Liver (tissue), 9 donors: ENCODE results near the gene NLGN1. TPM values are rescaled to one million over a fixed set of nuclear protein-coding genes. Genes with fewer than 3 reads are reported as not detected.

Source experiments
- DNase-seq: peaks from one replicate; pipeline ENCODE4 v3.0.0-alpha.2; 2017; ENCODE audit warnings: low spot score
- H3K27ac ChIP-seq, 2 donors: one replicate each; pipeline ENCODE4 v1.7.0; 2013; ENCODE audit warnings: inconsistent platforms in 2 of 2, low read length in 2 of 2, control low read depth in 1 of 2, low read depth in 1 of 2, mild to moderate bottlenecking in 1 of 2
- H3K27me3 ChIP-seq, 4 donors: one replicate each; pipeline versions ENCODE4 v1.6.1 to v1.7.0; 2013; ENCODE audit warnings: low read length in 3 of 4, inconsistent platforms in 1 of 4, mild to moderate bottlenecking in 1 of 4, moderate library complexity in 1 of 4; ENCODE audit not compliant: control insufficient read depth in 4 of 4, insufficient read depth in 4 of 4
- H3K36me3 ChIP-seq, 4 donors: one replicate each; pipeline versions ENCODE4 v1.6.1 to v1.7.0; 2013; ENCODE audit warnings: low read length in 3 of 4, mild to moderate bottlenecking in 3 of 4, low read depth in 1 of 4, moderate library complexity in 1 of 4; ENCODE audit not compliant: control insufficient read depth in 4 of 4, insufficient read depth in 3 of 4
- H3K4me1 ChIP-seq, 4 donors: one replicate each; pipeline versions ENCODE4 v1.6.1 to v1.7.0; 2013; ENCODE audit warnings: low read length in 3 of 4, mild to moderate bottlenecking in 3 of 4, moderate library complexity in 1 of 4; ENCODE audit not compliant: control insufficient read depth in 4 of 4, insufficient read depth in 4 of 4
- H3K4me3 ChIP-seq, 3 donors: one replicate each; pipeline versions ENCODE4 v1.6.1 to v1.7.0; 2013; ENCODE audit warnings: low read length in 3 of 3, control low read depth in 1 of 3, low read depth in 1 of 3, mild to moderate bottlenecking in 1 of 3
- H3K9ac ChIP-seq, 2 donors: one replicate each; pipeline ENCODE4 v1.7.0; 2013; ENCODE audit warnings: low read length in 2 of 2, mild to moderate bottlenecking in 2 of 2, moderate library complexity in 2 of 2, control low read depth in 1 of 2, low read depth in 1 of 2
- H3K9me3 ChIP-seq, 4 donors: one replicate each; pipeline versions ENCODE4 v1.6.1 to v1.7.0; 2013; ENCODE audit warnings: low read length in 3 of 4; ENCODE audit not compliant: control insufficient read depth in 4 of 4
- ATF3 ChIP-seq: IDR thresholded peaks from 2 replicates; pipeline ENCODE4 v1.6.1; 2016; ENCODE audit warnings: antibody characterized with exemption
- CTCF ChIP-seq: fragments of 150-350 bp; IDR thresholded peaks from 2 replicates; pipeline ENCODE4 v1.5.1; 2017; ENCODE audit warnings: improper control_type of control experiment, low read depth, low read length; ENCODE audit not compliant: missing input control
- EGR1 ChIP-seq, 2 donors: IDR thresholded peaks; 2 replicates each; pipeline ENCODE4 v1.6.1; 2016 to 2018; ENCODE audit warnings: antibody characterized with exemption in 2 of 2, low read depth in 2 of 2
- FOXA1 ChIP-seq: IDR thresholded peaks from 2 replicates; pipeline ENCODE4 v1.6.1; 2016; ENCODE audit warnings: antibody characterized with exemption
- FOXA2 ChIP-seq: IDR thresholded peaks from 2 replicates; pipeline ENCODE4 v1.6.1; 2016; ENCODE audit warnings: antibody characterized with exemption
- GABPA ChIP-seq, 2 donors: IDR thresholded peaks in 1 of 2; conservative IDR thresholded peaks in 1 of 2; 2 replicates each; pipeline ENCODE4 v1.6.1; 2016; ENCODE audit warnings: antibody characterized with exemption in 2 of 2, mild to moderate bottlenecking in 1 of 2, moderate library complexity in 1 of 2
- JUND ChIP-seq, 2 donors: IDR thresholded peaks; 2 replicates each; pipeline ENCODE4 v1.6.1; 2016; ENCODE audit warnings: antibody characterized with exemption in 2 of 2
- MAX ChIP-seq: IDR thresholded peaks from 2 replicates; pipeline ENCODE4 v1.6.1; 2016; ENCODE audit warnings: antibody characterized with exemption
- NR2F2 ChIP-seq: IDR thresholded peaks from 2 replicates; pipeline ENCODE4 v1.6.1; 2016; ENCODE audit warnings: antibody characterized with exemption
- RAD21 ChIP-seq, 2 donors: IDR thresholded peaks; 2 replicates each; pipeline ENCODE4 v1.6.1; 2016; ENCODE audit warnings: antibody characterized with exemption in 2 of 2, mild to moderate bottlenecking in 2 of 2
- REST ChIP-seq: IDR thresholded peaks from 2 replicates; pipeline ENCODE4 v1.6.1; 2016; ENCODE audit warnings: antibody characterized with exemption, mild to moderate bottlenecking
- RXRA ChIP-seq, 2 donors: IDR thresholded peaks; 2 replicates each; pipeline ENCODE4 v1.6.1; 2017 to 2018; ENCODE audit warnings: antibody characterized with exemption in 2 of 2, mild to moderate bottlenecking in 1 of 2
- TAF1 ChIP-seq: conservative IDR thresholded peaks from 2 replicates; pipeline ENCODE4 v1.6.1; 2016; ENCODE audit warnings: antibody characterized with exemption, mild to moderate bottlenecking
- ZBTB33 ChIP-seq: IDR thresholded peaks from 2 replicates; pipeline ENCODE4 v1.6.1; 2016; ENCODE audit warnings: antibody characterized with exemption
- WGBS: extraction: QIAGEN DNeasy Blood & Tissue Kit; methylation state at CpG from one replicate; pipeline ENCODE4 v1.1.7; 2013; 5-methylcytosine and 5-hydroxymethylcytosine counted together
- polyA plus RNA-seq, 2 donors: library from polyadenylated mRNA; stranded (reverse) in 1 of 2; unstranded in 1 of 2; fragments of 200-250 nt in 1 of 2; fragments of >200 nt in 1 of 2; fragmentation: Nextera tagmentation in 1 of 2; extraction: Ambion mirVana in 1 of 2; gene quantifications; one replicate each; pipeline versions ENCODE4 v1.2.1 to v1.2.3, GENCODE V29; 2013 to 2015
- total RNA-seq, 2 donors: library from RNA; depleted of rRNA; stranded (reverse); fragments of >200 nt; gene quantifications; one replicate each; pipeline ENCODE4 v1.2.3, GENCODE V29; 2014
- donor health status: healthy.
- donor health status: healthy.
- donor health status: healthy.
- donor health status: healthy.
- donor health status: healthy.

The NLGN1 gene
- total and polyA plus RNA-seq, 4 donors, result 0.02 to 0.67 (median 0.37) TPM; not detected in 1

GRCh38 chr3:173644086-173645082 lies 246.8 kb downstream of the NLGN1 start:
- WGBS, result 92% methylated on average over 13 of the region's 13 CpGs
- Histone ChIP-seq H3K4me1 (no peaks in the 10 kb centered on the region), H3K27ac (no peak overlapping the region), H3K9ac (no peak overlapping the region), H3K4me3 (no peak overlapping the region), H3K9me3 (no peaks in the 10 kb centered on the region), H3K27me3 (no peaks in the 10 kb centered on the region), H3K36me3 (no peaks in the 10 kb centered on the region)
- TF ChIP-seq FOXA2 (no peak), GABPA (IDR thresholded peaks at IDR 0.05 in 1 of 2, conservative IDR thresholded peaks at IDR 0.05 in 1 of 2) (no peak), NR2F2 (no peak), REST (no peak), FOXA1 (no peak), EGR1 (IDR thresholded peaks at IDR 0.05; ENCODE audit: low read depth in 2 of 2) (no peak), RAD21 (IDR thresholded peaks at IDR 0.05) (no peak), MAX (no peak)
- no peak for DNase-seq

- Histone ChIP-seq H3K4me3 (no peak overlapping the region), H3K27ac (no peak overlapping the region), H3K27me3 (no peaks in the 10 kb centered on the region), H3K4me1 (no peaks in the 10 kb centered on the region), H3K36me3 (no peaks in the 10 kb centered on the region), H3K9me3 (peaks cover 0 to 4% (median 2%) of the 10 kb centered on the region in 4 donors), H3K9ac (no peak overlapping the region)
- TF ChIP-seq RAD21 (IDR thresholded peaks at IDR 0.05), result no peak
- no peak for TF ChIP-seq REST
- no peak for TF ChIP-seq GABPA (IDR thresholded peaks at IDR 0.05 in 1 of 2, conservative IDR thresholded peaks at IDR 0.05 in 1 of 2)
- no peak for TF ChIP-seq FOXA2
- TF ChIP-seq NR2F2, result no peak
- TF ChIP-seq RXRA (IDR thresholded peaks at IDR 0.05), result no peak
- no peak for TF ChIP-seq FOXA1
- no peak for TF ChIP-seq MAX
- no peak for TF ChIP-seq EGR1 (IDR thresholded peaks at IDR 0.05; ENCODE audit: low read depth in 2 of 2)
- no peak for TF ChIP-seq TAF1
- TF ChIP-seq ATF3, result no peak
- no peak for TF ChIP-seq ZBTB33
- TF ChIP-seq CTCF, result no peak
- TF ChIP-seq JUND (IDR thresholded peaks at IDR 0.05), result no peak
- DNase-seq, result no peak
- 42% methylated on average over 1 of the region's 1 CpG for WGBS
These were observed 253.1 kb downstream of the NLGN1 start for GRCh38 chr3:173650596-173650995.
